ENCODE results near the gene IGSF22. TPM values are rescaled to one million over a fixed set of nuclear protein-coding genes. Genes with fewer than 3 reads are reported as not detected.

The IGSF22 gene
- total RNA-seq, 1 experiment from 2014 or later = not detected

GRCh38 chr11:18768978-18769377 is 43.0 kb upstream of the IGSF22 start:
- Histone ChIP-seq H4K20me1 (ENCODE audit: insufficient read depth) (no peaks in the 10 kb centered on the region), H3K27ac (ENCODE audit: low read depth, low read length) (no peak overlapping the region), H3K79me2 (ENCODE audit: insufficient read depth, low read length) (no peaks in the 10 kb centered on the region), H3K4me1 (ENCODE audit: control insufficient read depth in 1 of 2, insufficient read depth in 2 of 2, low read length in 2 of 2) (peaks cover under 1 to 6% of the 10 kb centered on the region in 2 experiments; a peak in 3 of 4 replicates), H3K9ac (ENCODE audit: low read length) (no peak overlapping the region), H2AFZ (ENCODE audit: low read depth, low read length, poor library complexity, severe bottlenecking) (no peak overlapping the region), H3K9me3 (ENCODE audit: control insufficient read depth in 1 of 2, insufficient read depth in 1 of 2, low read depth in 1 of 2, low read length in 2 of 2) (no peaks in the 10 kb centered on the region), H3K36me3 (ENCODE audit: control insufficient read depth in 1 of 2, insufficient read depth in 2 of 2, low read length in 2 of 2) (no peaks in the 10 kb centered on the region), H3K9me2 (ENCODE audit: insufficient read depth) (no peaks in the 10 kb centered on the region), H3K4me2 (ENCODE audit: low read length) (no peak overlapping the region), H3K4me3 (replicated peaks in 1 of 2; ENCODE audit: low read depth in 1 of 2, low read length in 2 of 2) (no peak overlapping the region), H3K27me3 (ENCODE audit: insufficient read depth, low read length) (no peaks in the 10 kb centered on the region)
- no TSS peak for BruUV-seq (replicated peaks)
- ATAC-seq (no peak), DNase-seq (ENCODE audit: low read depth, low spot score) (no peak)
- ChIA-PET CTCF (interaction anchor here (1.6 kb wide), 1 partner anchor 228 kb away, joined by 7 read pairs; no protein-coding TSS in a partner anchor), POLR2A (no interaction called here), RAD21 (ENCODE audit: low non-redundant PET in 1 of 2, low total read pairs in 2 of 2, uncharacterized antibody in 2 of 2, unreplicated experiment in 2 of 2) (no interaction called here)
- intact Hi-C loops (cut with micrococcal nuclease) = no loop called here
- TF ChIP-seq SP1 (IDR thresholded peaks at IDR 0.05; ENCODE audit: low read depth) (no peak), POLR2A (IDR thresholded peaks at IDR 0.05; ENCODE audit: borderline replicate concordance, extremely low read depth, insufficient read depth, insufficient read length) (no peak), SRF (IDR thresholded peaks at IDR 0.05; ENCODE audit: low read depth) (no peak), SIN3A (IDR thresholded peaks at IDR 0.05; ENCODE audit: low read depth) (no peak), TCF7L2 (IDR thresholded peaks at IDR 0.05; ENCODE audit: borderline replicate concordance, extremely low read depth, insufficient read depth, insufficient read length) (no peak), ZFX (IDR thresholded peaks at IDR 0.05) (no peak), POLR2AphosphoS5 (IDR thresholded peaks at IDR 0.05; ENCODE audit: low read depth, low read length) (no peak), EZH2phosphoT487 (IDR thresholded peaks at IDR 0.05; ENCODE audit: borderline replicate concordance) (no peak), REST (IDR thresholded peaks at IDR 0.05; ENCODE audit: low read depth) (no peak), ZBTB33 (IDR thresholded peaks at IDR 0.05; ENCODE audit: extremely low read depth, insufficient replicate concordance, low read length) (no peak), CTCF (IDR thresholded peaks at IDR 0.05 in 2 of 3, conservative IDR thresholded peaks at IDR 0.05 in 1 of 3; ENCODE audit: borderline replicate concordance in 1 of 3, insufficient read depth in 1 of 3, low read depth in 2 of 3, low read length in 2 of 3) (no peak)
- TF ChIP-seq, protein P1, sequence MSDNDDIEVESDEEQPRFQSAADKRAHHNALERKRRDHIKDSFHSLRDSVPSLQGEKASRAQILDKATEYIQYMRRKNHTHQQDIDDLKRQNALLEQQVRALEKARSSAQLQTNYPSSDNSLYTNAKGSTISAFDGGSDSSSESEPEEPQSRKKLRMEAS (IDR thresholded peaks at IDR 0.05) = no peak

Measured in HCT116 (cell line).